ENCODE results near the gene ROCK2.

Gene ROCK2

DNA sequence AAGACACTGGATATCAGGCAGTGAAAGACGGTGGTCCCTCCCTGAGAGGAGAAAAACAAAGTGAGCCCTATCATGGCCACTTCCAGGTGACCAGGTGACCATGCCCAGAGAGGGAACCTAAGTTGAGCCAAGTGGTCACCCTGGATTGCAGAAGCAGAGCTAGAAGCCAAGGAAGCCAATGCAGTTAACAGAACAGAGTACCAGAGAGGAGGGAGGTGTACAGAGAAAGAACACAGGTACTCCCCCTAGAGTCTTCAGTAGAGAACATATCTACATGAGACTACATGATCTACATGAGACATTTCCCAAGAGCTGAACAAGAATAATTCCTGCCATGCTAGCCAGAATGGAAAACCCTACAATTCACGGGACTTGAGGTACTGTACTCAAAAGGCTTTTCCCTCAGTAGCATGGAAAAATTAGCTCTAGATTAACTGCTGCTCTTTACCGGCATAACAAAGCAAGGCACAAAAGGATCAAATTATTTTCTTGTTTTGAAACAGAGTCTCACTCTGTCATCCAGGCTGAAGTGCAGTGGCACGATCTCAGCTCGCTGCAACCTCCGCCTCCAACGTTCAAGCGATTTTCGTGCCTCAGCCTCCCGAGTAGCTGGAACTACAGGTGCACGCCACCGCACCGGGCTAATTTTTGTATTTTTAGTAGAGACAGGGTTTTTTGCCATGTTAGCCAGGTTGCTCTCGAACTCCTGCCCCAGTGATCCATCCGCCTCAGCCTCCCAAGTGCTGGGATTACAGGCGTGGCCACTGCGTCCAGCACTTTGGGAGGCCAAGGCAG, 23.5 kb downstream of the ROCK2 start:
- Histone ChIP-seq H3K36me3 (ENCODE audit: control insufficient read depth, insufficient read depth, low read length) (no peaks in the 10 kb centered on the region), H3K9ac (ENCODE audit: low read length) (no peak overlapping the region), H3K4me1 (ENCODE audit: control insufficient read depth, insufficient read depth, low read length) (no peaks in the 10 kb centered on the region), H3K27ac (ENCODE audit: low read depth, low read length) (no peak overlapping the region), H3K9me3 (ENCODE audit: control insufficient read depth, insufficient read depth, low read depth, low read length) (no peaks in the 10 kb centered on the region), H3K4me3 (ENCODE audit: low read depth, low read length) (no peak overlapping the region), H3K27me3 (ENCODE audit: control insufficient read depth, insufficient read depth, low read length) (no peaks in the 10 kb centered on the region)

DNA sequence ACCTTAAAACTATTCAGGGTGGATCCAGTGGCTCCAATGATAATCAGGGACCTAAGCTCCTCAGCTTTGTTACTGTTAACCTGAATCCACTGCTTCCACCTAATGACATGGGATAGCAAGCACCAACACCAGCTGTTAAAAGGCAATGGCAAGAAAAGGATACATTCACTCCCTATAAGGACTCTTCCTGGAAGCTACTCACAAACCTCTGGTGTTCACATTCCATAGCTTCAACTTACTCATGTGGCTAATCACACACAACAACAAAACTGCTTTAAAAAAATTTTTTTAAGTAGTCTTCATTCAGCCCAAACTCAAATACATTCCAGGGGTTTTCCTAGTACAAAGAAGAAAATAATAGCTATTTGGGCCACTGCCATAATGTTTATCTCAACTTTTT, 24.5 kb downstream of the ROCK2 start:
- no peaks in the 10 kb centered on the region for H3K36me3 ChIP-seq (ENCODE audit: control insufficient read depth, insufficient read depth, low read length)
- H3K27ac ChIP-seq (ENCODE audit: low read depth, low read length) = no peak overlapping the region
- no peaks in the 10 kb centered on the region for H3K27me3 ChIP-seq (ENCODE audit: control insufficient read depth, insufficient read depth, low read length)
- H3K9me3 ChIP-seq (ENCODE audit: control insufficient read depth, insufficient read depth, low read depth, low read length) = no peaks in the 10 kb centered on the region
- no peaks in the 10 kb centered on the region for H3K4me1 ChIP-seq (ENCODE audit: control insufficient read depth, insufficient read depth, low read length)
- H3K4me3 ChIP-seq (ENCODE audit: low read depth, low read length) = no peak overlapping the region
- H3K9ac ChIP-seq (ENCODE audit: low read length) = no peak overlapping the region

DNA sequence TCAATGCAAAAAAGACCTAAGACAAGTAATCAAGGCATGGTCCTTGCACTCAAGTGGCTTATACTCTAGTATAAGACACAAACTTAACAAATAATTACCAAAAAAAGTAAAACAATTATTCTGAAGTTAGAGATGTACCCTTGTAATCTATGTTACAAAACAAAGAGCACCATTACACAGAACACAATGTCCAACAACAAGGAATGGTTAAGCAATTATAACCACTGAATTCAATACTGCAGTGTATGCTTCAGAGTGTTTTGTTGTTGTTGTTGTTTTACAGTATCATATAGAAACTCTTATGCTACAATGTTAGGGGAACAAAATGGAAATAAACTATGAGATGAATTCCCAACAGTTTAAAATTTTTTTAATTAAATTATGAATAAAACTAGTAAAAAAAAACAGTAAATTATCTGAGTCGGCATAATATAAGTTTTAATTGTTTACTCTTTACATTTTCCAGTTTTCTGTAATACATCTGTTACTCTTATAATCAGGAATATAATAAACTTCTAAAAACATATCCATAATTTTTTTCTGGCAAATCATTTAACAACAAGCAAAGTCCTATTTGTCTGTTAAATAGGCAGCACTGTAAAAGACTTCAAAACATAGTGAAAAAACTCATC, 29.2 kb downstream of the ROCK2 start:
- Histone ChIP-seq H3K27ac (ENCODE audit: low read depth, low read length) (no peak overlapping the region), H3K4me1 (ENCODE audit: control insufficient read depth, insufficient read depth, low read length) (no peaks in the 10 kb centered on the region), H3K36me3 (ENCODE audit: control insufficient read depth, insufficient read depth, low read length) (no peaks in the 10 kb centered on the region), H3K4me3 (ENCODE audit: low read depth, low read length) (no peak overlapping the region), H3K9me3 (ENCODE audit: control insufficient read depth, insufficient read depth, low read depth, low read length) (no peaks in the 10 kb centered on the region), H3K9ac (ENCODE audit: low read length) (no peak overlapping the region), H3K27me3 (ENCODE audit: control insufficient read depth, insufficient read depth, low read length) (no peaks in the 10 kb centered on the region)

DNA sequence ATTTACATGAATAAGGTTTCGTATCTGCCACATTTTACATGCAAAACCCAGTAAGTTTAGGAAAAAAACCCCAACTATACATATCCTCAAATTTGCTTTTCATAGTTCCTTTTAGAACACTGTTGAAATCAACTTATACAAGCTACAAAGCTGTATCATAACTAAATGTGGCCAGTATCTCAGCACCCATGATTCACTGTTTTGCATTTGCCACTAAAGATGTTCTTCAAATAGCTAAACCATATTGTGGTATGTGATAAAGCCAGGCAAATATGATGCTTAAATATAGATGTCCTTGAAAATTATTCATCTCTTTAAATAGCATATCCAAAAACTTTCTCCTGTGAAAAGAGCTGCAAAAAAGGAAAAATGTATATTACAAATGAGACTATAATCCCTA, 29.9 kb downstream of the ROCK2 start:
- Histone ChIP-seq H3K27ac (ENCODE audit: low read depth, low read length) (no peak overlapping the region), H3K9me3 (ENCODE audit: control insufficient read depth, insufficient read depth, low read depth, low read length) (no peaks in the 10 kb centered on the region), H3K36me3 (ENCODE audit: control insufficient read depth, insufficient read depth, low read length) (no peaks in the 10 kb centered on the region), H3K4me3 (ENCODE audit: low read depth, low read length) (no peak overlapping the region), H3K27me3 (ENCODE audit: control insufficient read depth, insufficient read depth, low read length) (no peaks in the 10 kb centered on the region), H3K4me1 (ENCODE audit: control insufficient read depth, insufficient read depth, low read length) (no peaks in the 10 kb centered on the region), H3K9ac (ENCODE audit: low read length) (no peak overlapping the region)

DNA sequence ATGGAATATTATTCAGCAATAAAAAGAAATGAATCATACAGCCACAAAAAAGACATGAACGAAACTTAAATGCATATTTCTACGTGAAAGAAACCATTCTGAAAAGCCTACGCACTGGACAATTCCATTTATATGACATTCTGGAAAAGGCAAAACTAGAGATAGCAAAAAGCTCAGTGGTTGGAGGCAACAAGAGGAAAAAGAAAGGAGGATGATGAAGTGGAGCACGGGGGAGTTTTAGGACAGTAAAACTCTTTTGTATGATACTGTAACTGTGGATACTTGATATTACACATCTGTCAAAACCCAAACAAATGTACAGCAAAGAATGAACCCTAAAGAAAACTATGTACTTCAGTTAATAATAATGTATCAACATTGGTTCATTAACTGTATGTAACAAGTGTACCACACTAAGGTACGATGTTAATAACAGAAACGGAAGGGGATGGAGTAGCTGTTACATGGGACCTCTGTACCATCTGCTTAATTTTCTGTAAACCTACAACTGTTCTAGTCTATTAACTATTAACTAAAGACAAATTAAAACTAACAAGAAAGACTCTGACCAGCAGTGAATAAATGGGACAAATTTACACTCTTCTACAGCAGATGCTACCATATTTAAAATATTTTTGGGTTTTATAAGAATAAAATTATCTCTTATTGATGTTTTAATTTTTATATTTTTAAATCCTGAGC, 31.5 kb downstream of the ROCK2 start:
- H3K36me3 ChIP-seq (ENCODE audit: control insufficient read depth, insufficient read depth, low read length) = no peaks in the 10 kb centered on the region

DNA sequence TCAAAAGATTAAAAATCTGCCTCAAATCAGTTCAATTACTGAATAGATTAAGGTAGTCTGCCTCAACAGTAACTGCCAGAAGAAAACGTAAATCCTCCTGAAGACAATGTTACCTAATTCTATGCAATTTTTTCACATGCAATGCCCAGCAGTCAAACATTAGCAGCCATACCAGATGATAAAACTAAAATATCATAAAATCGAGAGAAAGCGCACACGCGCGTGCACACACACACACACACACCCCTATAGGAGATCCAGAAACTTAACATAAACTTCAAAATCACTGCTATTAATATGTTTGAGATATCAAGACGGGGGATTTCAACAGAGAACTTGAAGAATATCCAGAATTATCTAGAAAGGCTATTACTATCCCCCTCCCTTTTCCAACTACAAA, 32.9 kb downstream of the ROCK2 start:
- Histone ChIP-seq H3K9me3 (ENCODE audit: control insufficient read depth, insufficient read depth, low read depth, low read length) (no peaks in the 10 kb centered on the region), H3K9ac (ENCODE audit: low read length) (no peak overlapping the region), H3K36me3 (ENCODE audit: control insufficient read depth, insufficient read depth, low read length) (no peaks in the 10 kb centered on the region), H3K4me3 (ENCODE audit: low read depth, low read length) (no peak overlapping the region), H3K27me3 (ENCODE audit: control insufficient read depth, insufficient read depth, low read length) (no peaks in the 10 kb centered on the region), H3K27ac (ENCODE audit: low read depth, low read length) (no peak overlapping the region), H3K4me1 (ENCODE audit: control insufficient read depth, insufficient read depth, low read length) (no peaks in the 10 kb centered on the region)

More for the DNA sequence above, 31.5 kb downstream of the ROCK2 start:
- Histone ChIP-seq H3K27me3 (ENCODE audit: control insufficient read depth, insufficient read depth, low read length) (no peaks in the 10 kb centered on the region), H3K9ac (ENCODE audit: low read length) (no peak overlapping the region), H3K27ac (ENCODE audit: low read depth, low read length) (no peak overlapping the region), H3K4me3 (ENCODE audit: low read depth, low read length) (no peak overlapping the region), H3K4me1 (ENCODE audit: control insufficient read depth, insufficient read depth, low read length) (no peaks in the 10 kb centered on the region), H3K9me3 (ENCODE audit: control insufficient read depth, insufficient read depth, low read depth, low read length) (no peaks in the 10 kb centered on the region)

DNA sequence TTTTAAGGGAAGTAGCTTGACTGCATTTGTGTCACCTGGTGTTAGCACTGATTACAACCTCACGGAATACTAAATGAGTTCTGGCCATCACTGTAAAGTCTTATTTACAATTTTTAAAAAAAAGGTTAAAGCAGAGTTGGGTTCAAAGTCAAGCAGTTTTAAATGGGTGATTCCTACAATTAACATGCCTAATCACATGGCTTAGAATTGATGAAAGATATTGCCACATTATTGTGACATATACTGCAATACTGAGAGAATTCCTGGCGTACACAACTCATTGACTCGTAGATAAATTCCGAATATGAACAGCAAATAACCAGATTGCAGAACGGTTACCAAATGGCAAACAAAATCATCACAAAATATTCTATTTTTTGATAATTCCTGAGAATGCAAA, 34.2 kb downstream of the ROCK2 start:
- H3K27me3 ChIP-seq (ENCODE audit: control insufficient read depth, insufficient read depth, low read length) = no peaks in the 10 kb centered on the region

DNA sequence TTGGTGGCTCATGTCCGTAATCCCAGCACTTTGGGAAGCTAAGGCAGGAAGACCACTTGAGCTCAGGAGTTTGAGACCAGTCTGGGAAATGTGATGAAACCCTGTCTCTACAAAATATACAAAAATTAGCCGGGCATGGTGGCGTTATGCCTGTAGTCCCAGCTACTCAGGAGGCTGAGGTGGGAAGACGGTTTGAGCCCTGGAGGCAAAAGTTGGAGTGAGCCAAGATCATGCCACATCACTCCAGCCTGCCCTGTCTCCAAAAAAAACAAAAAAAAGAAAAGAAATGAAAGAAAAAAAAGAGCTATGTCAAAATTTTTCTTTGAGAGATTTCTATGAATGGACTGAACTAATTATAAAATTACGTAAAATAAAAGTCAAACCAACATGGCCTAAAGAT, 34.7 kb downstream of the ROCK2 start:
- Histone ChIP-seq H3K4me3 (ENCODE audit: low read depth, low read length) (no peak overlapping the region), H3K27me3 (ENCODE audit: control insufficient read depth, insufficient read depth, low read length) (no peaks in the 10 kb centered on the region), H3K36me3 (ENCODE audit: control insufficient read depth, insufficient read depth, low read length) (no peaks in the 10 kb centered on the region)

More for the DNA sequence above, 34.2 kb downstream of the ROCK2 start:
- Histone ChIP-seq H3K9ac (ENCODE audit: low read length) (no peak overlapping the region), H3K36me3 (ENCODE audit: control insufficient read depth, insufficient read depth, low read length) (no peaks in the 10 kb centered on the region), H3K9me3 (ENCODE audit: control insufficient read depth, insufficient read depth, low read depth, low read length) (no peaks in the 10 kb centered on the region), H3K27ac (ENCODE audit: low read depth, low read length) (no peak overlapping the region), H3K4me1 (ENCODE audit: control insufficient read depth, insufficient read depth, low read length) (no peaks in the 10 kb centered on the region), H3K4me3 (ENCODE audit: low read depth, low read length) (no peak overlapping the region)

DNA sequence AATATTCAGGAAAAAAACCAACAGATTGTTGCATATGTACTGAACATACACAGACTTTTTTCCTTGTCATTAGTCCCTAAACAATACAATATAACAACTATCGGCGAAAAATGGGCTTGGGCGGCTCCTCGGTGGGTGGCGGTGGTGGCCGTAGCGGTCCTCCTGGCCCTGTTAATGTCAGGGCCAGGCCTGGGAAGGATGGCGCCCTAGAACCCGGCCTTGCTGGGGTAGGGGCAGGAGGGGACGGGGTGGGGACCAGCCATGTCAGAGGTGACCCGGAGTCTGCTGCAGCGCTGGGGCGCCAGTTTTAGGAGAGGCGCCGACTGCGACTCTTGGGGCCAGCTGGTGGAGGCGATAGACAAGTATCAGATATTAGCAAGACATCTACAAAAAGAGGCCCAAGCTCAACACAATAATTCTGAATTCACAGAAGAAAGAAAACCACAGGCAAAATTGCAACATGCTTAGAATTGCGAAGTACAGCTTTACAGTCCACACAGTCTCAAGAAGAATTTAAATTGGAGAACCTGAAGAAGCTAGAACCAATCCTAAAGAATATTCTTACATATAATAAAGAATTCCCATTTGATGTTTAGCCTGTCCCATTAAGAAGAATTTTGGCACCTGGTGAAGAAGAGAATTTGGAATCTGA, 36.5 kb downstream of the ROCK2 start:
- H3K27me3 ChIP-seq (ENCODE audit: control insufficient read depth, insufficient read depth, low read length) = no peaks in the 10 kb centered on the region
- no peak overlapping the region for H3K9ac ChIP-seq (ENCODE audit: low read length)
- H3K4me1 ChIP-seq (ENCODE audit: control insufficient read depth, insufficient read depth, low read length) = no peaks in the 10 kb centered on the region
- H3K36me3 ChIP-seq (ENCODE audit: control insufficient read depth, insufficient read depth, low read length) = no peaks in the 10 kb centered on the region
- no peaks in the 10 kb centered on the region for H3K9me3 ChIP-seq (ENCODE audit: control insufficient read depth, insufficient read depth, low read depth, low read length)
- no peak overlapping the region for H3K27ac ChIP-seq (ENCODE audit: low read depth, low read length)
- H3K4me3 ChIP-seq (ENCODE audit: low read depth, low read length) = no peak overlapping the region

More for the DNA sequence above, 34.7 kb downstream of the ROCK2 start:
- H3K27ac ChIP-seq (ENCODE audit: low read depth, low read length) = no peak overlapping the region
- H3K9ac ChIP-seq (ENCODE audit: low read length) = no peak overlapping the region
- no peaks in the 10 kb centered on the region for H3K9me3 ChIP-seq (ENCODE audit: control insufficient read depth, insufficient read depth, low read depth, low read length)
- no peaks in the 10 kb centered on the region for H3K4me1 ChIP-seq (ENCODE audit: control insufficient read depth, insufficient read depth, low read length)

DNA sequence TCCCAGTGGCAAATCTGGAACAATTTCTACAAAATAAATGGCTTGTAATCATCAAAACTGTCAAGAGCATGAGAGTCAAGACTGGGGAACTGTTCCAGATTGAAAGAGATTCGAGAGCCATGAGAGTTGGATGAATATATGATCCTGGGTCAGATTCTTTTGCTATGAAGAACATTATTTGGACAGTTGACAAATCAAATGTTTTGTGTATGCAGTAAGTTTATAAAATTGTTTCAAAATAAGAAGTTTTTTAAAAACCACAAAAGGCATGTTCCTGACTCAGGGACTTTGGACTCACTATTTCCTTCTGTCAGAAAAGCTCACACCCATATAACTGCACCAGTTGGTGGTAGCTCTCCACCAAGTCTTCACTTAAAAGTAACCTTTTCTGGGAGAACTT, 38.5 kb downstream of the ROCK2 start:
- no peaks in the 10 kb centered on the region for H3K4me1 ChIP-seq (ENCODE audit: control insufficient read depth, insufficient read depth, low read length)
- no peak overlapping the region for H3K4me3 ChIP-seq (ENCODE audit: low read depth, low read length)
- no peaks in the 10 kb centered on the region for H3K27me3 ChIP-seq (ENCODE audit: control insufficient read depth, insufficient read depth, low read length)
- H3K9ac ChIP-seq (ENCODE audit: low read length) = no peak overlapping the region
- H3K9me3 ChIP-seq (ENCODE audit: control insufficient read depth, insufficient read depth, low read depth, low read length) = peaks cover 6% of the 10 kb centered on the region; the same call in 1 of the 2 replicates
- H3K27ac ChIP-seq (ENCODE audit: low read depth, low read length) = no peak overlapping the region
- no peaks in the 10 kb centered on the region for H3K36me3 ChIP-seq (ENCODE audit: control insufficient read depth, insufficient read depth, low read length)

DNA sequence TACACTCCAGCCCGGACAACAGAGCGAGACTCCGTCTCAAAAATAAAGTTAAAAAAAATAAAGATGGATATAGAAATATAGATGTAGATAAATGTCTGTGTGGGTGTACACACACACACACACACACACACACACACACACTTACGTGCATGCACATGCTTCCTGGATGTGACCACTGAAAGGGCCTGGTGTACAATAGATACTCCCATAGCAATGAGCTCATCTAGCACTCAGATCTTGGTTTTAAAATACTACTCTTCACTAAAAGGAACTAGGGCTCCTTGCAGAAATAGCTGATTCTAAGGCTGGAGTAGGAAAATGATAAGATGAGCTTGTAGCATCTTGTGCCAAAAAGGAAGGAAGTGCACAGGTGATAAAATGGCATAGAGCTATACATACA, 39.1 kb downstream of the ROCK2 start:
- Histone ChIP-seq H3K9ac (ENCODE audit: low read length) (no peak overlapping the region), H3K27ac (ENCODE audit: low read depth, low read length) (no peak overlapping the region)

More for the DNA sequence above, 39.1 kb downstream of the ROCK2 start:
- no peak overlapping the region for H3K4me3 ChIP-seq (ENCODE audit: low read depth, low read length)
- H3K36me3 ChIP-seq (ENCODE audit: control insufficient read depth, insufficient read depth, low read length) = no peaks in the 10 kb centered on the region
- H3K9me3 ChIP-seq (ENCODE audit: control insufficient read depth, insufficient read depth, low read depth, low read length) = peaks cover 6% of the 10 kb centered on the region; the same call in 1 of the 2 replicates
- no peaks in the 10 kb centered on the region for H3K4me1 ChIP-seq (ENCODE audit: control insufficient read depth, insufficient read depth, low read length)
- no peaks in the 10 kb centered on the region for H3K27me3 ChIP-seq (ENCODE audit: control insufficient read depth, insufficient read depth, low read length)
